HG02943 (cell line): ENCODE measurements around the gene CCDC136.

ENCODE experiments used
- ATAC-seq: cut with Tn5 transposase; IDR thresholded peaks from one replicate; pipeline ENCODE4 v1.9.1; 2021; ENCODE audit warnings: mild to moderate bottlenecking, low read depth, moderate library complexity; ENCODE audit not compliant: unreplicated experiment

CCDC136 gene

DNA sequence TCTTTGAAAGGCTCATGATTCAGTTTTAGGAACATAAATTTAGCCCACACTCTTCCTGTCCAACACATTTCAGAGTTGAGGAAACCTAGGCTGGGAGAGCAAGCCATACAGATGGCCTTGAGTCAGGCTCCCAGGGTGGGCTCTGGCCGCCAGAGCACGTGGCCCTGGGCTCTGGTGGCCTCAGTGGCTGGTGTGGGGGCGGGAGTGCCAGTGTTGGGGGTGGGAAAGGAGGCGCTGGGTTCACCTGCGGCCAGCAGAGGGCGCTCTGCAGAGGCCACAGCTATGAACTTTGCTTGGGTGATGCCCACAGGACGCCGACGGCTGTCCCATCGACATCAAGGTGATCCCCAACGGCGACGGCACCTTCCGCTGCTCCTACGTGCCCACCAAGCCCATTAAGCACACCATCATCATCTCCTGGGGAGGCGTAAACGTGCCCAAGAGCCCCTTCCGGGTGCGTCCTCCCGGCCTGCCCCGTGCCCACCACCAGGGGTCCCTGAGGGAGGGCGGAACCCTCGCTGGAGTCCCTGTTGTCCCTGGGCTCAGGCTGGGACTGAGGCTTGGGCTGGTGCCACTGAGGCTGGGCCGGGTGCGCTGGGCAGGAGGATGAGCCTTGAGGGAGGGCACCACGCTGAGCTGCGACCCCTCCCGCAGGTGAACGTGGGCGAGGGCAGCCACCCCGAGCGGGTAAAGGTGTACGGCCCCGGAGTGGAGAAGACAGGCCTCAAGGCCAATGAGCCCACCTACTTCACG is 50.3 kb downstream of the CCDC136 start:
- no peak for ATAC-seq

DNA sequence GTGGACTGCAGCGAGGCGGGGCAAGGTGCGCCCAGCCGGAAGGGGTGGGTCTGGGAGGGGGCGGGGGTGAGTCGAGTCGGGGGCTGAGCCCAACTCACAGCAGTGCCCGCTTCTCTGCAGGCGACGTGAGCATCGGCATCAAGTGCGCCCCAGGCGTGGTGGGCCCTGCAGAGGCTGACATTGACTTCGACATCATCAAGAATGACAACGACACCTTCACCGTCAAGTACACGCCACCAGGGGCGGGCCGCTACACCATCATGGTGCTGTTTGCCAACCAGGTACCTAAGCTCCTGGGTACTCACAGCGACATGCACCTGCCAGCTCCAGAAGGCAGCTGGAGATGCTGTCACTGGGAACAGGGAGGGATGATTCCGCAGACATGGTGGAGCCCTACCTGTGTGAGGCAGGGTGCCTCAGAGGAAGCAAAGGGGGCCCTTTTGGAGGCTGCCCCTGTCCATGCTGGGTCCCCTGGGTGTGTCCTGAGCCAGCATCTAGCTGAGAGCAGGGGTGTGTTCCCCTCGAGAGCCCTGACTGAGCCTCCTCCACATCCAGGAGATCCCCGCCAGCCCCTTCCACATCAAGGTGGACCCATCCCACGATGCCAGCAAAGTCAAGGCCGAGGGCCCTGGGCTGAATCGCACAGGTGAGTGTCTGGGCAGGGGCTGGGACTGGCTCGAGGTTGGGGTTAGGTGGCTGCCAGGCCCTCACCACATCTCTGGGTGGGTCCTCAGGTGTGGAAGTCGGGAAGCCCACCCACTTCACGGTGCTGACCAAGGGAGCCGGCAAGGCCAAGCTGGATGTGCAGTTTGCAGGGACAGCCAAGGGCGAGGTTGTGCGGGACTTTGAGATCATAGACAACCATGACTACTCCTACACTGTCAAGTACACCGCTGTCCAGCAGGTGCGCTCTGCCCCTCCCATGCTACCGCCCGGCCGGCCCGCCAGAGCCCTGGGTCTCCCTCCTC is 51.2 kb downstream of the CCDC136 start:
- no peak for ATAC-seq

GRCh38 chr7:128843938-128844621 is 52.3 kb downstream of the CCDC136 start:
- ATAC-seq: no peak

- no peak for ATAC-seq
Observed at GRCh38 chr7:128844777-128845311, 53.1 kb downstream of the CCDC136 start.

GRCh38 chr7:128845475-128845874 is 53.7 kb downstream of the CCDC136 start:
- ATAC-seq: no peak

DNA sequence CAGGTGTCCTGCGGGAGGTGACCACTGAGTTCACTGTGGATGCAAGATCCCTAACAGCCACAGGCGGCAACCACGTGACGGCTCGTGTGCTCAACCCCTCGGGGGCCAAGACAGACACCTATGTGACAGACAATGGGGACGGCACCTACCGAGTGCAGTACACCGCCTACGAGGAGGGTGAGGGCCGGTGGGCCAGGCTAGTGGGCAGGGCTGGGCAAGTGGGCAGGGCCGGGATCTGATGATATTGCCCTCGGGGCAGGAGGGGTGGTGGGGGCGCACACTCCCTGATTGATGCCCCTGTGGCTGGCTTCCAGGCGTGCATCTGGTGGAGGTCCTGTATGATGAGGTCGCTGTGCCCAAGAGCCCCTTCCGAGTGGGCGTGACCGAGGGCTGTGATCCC is 54.2 kb downstream of the CCDC136 start:
- no peak for ATAC-seq

- ATAC-seq: no peak
Observed at GRCh38 chr7:128846781-128847444, 55.1 kb downstream of the CCDC136 start.

- no peak for ATAC-seq
Observed at GRCh38 chr7:128847721-128848211, 56.0 kb downstream of the CCDC136 start.

- ATAC-seq: no peak
Observed at GRCh38 chr7:128848289-128849155, 56.8 kb downstream of the CCDC136 start.

GRCh38 chr7:128849156-128849515 is 57.4 kb downstream of the CCDC136 start:
- ATAC-seq: no peak

- no peak for ATAC-seq
Observed at GRCh38 chr7:128849804-128850490, 58.2 kb downstream of the CCDC136 start.

DNA sequence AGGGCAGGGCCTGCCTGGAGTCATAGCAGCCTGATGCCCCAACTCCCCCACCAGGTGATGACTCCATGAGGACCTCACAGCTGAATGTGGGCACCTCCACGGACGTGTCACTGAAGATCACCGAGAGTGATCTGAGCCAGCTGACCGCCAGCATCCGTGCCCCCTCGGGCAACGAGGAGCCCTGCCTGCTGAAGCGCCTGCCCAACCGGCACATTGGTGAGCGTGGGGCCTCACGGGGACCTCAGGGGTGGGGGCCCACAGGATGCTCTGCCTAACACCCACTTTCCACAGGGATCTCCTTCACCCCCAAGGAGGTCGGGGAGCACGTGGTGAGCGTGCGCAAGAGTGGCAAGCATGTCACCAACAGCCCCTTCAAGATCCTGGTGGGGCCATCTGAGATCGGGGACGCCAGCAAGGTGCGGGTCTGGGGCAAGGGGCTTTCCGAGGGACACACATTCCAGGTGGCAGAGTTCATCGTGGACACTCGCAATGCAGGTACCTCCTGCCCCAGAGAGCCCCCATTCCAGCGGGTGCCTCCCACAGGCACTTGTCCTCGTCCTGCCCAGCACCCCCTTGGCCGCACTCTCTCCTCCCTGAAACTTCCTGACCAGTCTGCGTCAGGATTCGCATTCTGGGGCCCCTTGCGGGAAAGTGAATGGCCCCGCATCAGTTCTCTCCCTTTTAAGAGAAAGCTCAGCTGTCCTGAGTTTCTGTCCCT is 60.9 kb downstream of the CCDC136 start:
- no peak for ATAC-seq

DNA sequence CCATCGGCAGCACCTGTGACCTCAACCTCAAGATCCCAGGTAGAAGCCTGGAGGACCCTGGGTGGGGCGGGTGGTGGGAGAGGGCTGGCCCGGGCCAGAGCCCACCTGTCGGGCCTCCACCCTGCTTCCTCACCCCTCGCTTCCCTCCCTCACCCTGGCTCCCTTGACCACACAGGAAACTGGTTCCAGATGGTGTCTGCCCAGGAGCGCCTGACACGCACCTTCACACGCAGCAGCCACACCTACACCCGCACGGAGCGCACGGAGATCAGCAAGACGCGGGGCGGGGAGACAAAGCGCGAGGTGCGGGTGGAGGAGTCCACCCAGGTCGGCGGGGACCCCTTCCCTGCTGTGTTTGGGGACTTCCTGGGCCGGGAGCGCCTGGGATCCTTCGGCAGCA is 62.0 kb downstream of the CCDC136 start:
- no peak for ATAC-seq

GRCh38 chr7:128854396-128854795 is 62.6 kb downstream of the CCDC136 start:
- ATAC-seq: no peak

DNA sequence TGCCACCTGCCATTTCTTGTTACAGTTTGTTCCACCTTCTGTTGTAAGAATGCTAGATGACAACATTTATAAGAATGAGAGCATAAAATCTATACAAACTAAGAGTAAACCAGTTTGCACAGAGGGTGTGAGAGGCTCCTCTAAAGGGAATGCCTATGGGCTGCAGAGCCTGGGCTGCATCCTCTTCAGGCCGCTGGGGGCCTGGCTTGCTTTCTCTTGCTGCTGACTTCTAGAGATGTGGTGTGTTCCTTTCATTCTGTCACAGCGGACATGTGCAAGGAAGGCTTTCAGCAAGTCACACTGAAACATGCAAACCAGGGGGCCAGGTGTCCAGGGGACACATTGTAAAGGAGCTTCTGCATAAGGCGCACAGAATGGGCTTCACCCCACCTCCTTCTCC is 63.8 kb downstream of the CCDC136 start:
- no peak for ATAC-seq

- no peak for ATAC-seq
Observed at GRCh38 chr7:128856001-128856718, 64.4 kb downstream of the CCDC136 start.
